GM21423 (cell line): Measurements from ENCODE around the gene ST3GAL4.
A peak's percentile ranks its signal among the peaks of the same experiment; 100 is the strongest.
"Not testable (repeated sequence)": the region's sequence is repeated elsewhere in the genome, so short reads cannot be mapped to it uniquely, and the experiment has no call there.

ENCODE experiments used
- ATAC-seq: cut with Tn5 transposase; IDR thresholded peaks from one replicate; pipeline ENCODE4 v1.9.1; 2021; ENCODE audit warnings: mild to moderate bottlenecking, moderate library complexity; ENCODE audit not compliant: unreplicated experiment

The ST3GAL4 gene

DNA sequence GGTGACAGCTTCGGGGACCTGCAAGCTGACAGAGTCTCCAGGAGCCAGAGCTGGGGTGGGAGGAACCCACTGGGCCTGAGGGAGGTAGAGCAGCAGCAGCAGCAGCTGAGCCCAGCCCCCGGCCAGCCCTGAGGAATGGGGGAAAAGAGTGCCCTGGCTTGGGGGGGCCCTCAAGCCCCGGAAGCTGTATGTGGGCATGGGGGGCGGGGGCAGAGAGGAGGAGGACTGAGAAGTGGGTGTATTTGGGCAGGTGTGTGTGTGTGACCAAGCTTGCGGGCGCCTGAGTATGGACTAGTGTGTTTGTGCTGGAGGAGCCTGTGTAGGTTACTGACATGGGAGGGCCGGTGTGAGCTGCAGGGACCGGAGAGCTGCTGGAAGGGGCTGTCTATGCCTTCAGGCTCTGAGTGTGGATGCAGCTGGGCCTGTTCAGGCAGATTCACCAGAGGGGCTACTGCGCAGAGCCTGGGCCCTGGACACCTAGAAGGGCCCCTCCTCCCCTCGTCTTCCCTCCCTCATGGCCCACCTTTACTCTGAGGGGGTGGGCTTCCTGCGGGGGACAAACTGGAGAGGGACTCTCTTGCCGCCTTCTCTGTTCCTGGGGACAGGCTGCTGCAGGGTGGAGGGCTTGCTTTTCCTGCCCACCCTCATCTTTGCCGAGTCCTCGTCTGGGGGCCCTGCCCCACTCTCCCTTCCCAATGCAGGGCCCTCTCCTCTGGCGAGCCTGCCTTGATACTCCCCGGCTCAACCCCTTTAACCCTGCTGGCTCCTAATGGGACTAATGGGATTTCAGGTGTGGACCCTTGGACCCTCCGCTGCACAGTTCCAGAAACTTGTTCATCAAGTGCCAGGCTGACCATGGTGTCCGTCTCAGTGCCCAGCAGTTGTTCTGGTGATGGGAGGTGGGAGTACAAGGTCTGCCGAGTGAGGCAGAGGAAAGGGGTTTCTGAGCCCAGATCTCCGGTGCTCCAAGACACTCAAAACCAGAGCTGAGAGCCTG is 28.2 kb downstream of the ST3GAL4 start:
- no peak for ATAC-seq

DNA sequence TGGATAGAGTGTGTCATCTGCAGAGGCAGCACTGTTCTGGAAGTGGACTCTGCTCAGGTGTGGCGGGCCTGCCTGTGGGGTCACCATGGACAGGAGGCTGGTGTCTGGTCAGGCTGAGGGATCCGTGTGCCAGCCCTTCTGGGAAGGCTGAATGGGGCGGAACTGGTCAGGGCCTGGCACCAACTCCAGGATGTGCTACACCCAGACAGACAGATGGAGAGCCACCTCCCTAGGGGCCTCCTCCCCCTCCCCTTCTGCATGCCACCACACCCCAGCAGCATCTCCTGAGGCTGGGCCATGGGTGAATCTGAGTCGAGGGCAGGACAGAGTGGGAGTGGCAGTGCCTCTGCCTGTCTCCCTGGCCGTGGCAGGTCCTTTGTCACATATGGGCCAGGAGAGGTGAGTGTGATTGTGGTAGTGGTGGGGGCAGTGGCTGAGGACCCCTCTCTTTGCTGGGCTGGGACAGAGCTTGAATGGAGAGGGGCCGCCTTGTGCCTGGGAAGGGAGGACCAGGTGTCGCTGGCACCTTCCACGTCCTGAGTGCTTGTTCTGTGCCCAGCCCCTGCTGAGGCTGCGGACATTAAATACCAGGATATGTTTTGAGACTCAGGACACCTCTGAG is 29.1 kb downstream of the ST3GAL4 start:
- no peak for ATAC-seq

DNA sequence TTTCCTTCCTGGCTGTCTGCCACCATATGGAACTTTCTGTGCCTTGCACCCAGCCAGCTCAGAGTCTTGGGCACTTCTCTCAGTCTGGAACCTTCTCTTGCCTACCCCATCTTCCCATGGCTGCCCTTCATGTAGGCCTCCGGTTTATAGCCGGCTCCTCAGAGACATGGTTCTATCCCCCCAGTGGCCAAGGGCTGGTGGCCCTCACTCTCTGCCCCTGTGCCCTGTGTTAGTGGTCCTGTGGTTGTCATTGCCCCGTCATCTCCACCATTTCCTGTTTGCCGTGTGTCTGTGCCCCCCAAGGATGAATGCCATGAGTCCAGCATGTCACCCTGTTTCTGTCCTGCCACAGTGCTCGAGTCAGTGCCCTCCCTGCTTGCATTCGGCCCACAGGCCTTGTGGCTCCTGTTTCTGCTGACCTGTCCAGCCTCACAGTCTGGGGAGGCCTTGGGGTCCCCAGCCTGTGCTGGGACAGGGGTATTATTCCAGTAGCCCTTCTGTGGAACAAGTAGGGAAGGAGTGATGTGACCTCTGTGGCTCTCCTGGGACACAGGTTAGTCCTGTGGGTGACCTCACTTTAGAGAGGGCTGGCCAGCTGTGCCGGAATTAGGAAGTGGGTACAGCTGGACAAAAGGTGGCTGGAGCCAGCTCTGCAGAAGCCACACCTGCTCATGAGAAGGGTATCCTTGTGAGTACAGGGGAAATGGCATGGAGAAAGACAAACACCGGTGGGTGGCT is 30.7 kb downstream of the ST3GAL4 start:
- ATAC-seq: no peak

DNA sequence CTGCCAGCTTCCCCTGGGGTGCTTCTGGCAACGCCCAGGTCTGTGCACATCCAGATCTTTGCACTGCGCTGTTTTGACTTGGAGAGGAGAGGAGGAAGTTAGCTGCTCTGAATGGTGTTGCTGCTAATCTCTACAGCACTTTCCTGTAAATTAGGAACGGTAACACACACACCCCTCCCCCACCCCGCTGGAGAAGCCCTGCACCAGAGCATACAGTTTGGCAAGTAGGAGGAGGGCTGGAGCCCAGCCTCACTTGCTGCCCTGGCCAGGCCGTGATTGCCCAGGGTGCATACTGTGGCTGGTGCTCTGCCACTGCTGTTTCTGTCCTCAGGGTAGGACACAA is 31.2 kb downstream of the ST3GAL4 start:
- ATAC-seq: not testable (repeated sequence)

DNA sequence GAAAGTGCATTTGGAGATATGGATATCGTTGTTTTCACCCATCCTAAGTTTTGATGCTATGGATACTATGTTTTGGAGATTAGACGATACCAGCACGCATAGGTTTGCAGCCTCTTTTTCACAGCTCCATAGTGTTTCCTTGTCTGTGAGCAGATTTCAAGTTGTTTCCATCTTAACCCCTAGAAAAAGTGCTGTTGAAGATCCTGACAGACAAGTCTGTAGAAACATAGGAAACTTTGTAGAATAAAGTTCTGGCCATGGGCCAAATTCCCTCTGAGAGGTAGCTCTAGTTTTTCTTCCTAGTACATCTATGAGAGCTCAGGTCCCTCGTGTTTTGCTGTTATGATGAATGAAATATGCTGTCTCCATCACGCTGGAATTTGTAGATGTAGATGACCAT is 32.4 kb downstream of the ST3GAL4 start:
- no peak for ATAC-seq

DNA sequence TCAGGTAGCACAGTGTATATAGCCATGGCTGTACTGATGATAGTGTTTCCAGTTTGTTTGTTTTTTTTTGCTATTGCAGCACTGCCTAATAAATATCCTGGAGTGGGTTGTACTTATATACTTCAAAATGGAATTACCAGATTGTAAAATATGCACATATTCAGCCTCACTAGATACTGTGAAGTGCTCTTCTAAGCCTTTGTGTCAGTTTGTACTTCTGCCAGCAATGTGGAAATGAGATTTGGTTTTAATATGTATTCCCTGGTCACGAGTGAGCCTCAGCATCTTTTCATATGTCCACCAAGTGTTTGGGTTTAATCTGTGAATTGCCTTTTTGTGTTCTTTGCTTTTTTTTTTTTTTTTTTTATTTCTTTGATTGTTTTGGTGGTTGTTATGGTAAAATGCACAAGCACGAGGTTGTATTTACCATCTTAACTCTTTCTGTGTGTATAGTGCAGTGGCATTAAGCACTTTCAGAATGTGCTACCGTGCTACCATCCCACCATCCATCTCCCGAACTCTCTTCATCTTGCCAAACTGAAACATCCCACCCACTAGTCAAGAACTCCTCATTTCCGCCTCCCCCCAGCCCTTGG is 34.9 kb downstream of the ST3GAL4 start:
- no peak for ATAC-seq

DNA sequence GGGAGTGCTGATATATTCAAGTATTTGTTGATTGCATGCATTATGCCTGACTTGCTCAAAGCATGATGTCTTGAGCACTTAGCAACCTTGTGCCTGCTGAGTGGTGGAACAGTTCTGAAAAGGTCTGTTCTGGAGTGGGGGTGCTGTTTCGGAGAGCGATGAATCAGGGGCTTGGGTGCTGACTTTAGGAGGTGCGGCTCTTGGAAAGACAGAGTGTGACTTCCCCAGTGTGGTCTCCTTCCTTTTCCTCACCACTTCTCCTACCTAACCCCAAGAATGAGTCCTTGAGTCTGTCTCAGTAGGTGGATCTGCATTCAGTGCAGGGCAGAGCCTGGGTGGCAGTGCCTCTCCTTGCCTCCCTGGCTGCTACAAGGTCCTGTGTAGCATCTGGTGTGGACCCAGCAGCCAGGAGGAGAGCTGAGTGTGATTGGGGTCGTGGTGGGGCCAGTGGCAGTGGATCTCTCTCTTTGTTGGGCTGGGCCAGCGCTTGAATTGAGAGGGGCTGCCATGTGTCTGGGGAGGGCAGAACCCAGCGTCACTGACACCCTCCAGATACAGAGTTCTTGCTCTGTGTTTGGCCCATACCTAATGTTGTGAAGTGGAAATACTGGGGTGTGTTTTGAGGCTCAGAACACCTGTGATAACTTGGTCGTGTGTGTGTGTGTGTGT is 35.9 kb downstream of the ST3GAL4 start:
- no peak for ATAC-seq

DNA sequence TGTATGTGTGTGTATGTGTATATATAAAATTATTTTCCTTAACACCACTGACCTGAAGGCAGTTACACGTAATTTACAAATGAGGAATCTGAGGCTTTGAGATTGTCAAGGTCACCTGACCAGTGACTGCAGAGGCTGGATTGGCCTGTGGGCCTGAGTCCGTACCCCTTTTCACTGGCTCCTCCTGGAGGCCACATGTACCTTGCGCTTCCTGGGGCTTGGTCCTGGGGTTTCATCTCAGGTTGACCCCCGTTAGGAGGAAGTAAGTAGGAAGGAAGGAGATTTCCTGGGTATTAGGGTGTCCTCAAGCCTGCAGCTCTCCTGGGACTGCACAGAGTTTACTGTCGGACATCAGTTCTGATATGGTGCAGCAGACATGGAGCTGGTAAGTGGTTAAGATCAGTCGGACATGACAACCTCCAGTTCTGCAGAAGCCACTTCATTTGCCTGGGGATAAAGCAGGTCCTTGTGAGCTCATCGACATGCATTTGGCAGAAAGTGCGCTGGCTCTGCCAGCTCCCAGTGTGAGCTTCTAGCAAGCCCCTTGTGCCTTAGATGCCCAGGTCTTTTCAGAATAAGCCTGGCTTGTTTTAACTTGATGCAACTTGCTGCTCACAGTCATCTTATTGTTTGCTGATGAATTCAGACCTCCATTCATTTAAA is 36.6 kb downstream of the ST3GAL4 start:
- ATAC-seq: peak; percentile 91

DNA sequence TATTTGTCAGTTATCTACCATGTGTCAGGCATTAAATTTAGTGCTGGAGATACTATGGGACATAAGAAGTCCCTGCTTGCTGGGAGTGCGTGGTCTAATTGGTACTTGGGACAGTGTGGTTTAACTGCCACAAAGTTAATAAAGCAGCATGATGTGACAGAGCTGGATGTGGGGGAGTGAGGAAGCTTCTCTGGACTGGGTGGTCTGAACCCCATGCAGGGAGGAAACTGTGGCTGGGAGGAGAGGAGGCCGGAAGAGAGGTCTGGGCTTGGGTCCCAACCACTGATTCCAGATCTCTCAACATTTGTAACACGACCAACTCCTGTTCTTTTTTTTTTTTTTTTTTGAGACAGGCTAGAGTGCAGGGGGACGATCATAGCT is 37.1 kb downstream of the ST3GAL4 start:
- peak; percentile 26 for ATAC-seq

DNA sequence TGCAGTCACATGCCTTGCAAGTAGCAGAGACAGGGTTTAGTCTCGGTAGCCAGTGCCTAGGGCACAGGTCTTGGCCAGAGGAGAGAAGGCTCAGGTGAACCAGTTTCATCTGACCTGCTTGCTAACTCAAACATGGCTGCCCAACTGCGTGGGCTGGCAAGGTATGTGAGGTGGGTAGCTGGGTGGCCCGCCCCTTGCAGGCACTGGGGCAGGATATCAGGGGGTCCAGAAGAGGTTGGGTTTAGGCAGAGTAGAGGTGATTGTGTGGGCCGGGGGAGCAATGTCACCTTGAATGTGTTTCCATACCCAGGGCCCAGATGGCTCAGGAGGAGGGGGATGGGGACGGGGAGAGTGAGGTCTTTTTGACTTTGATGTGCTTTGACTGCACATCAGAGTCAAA is 37.7 kb downstream of the ST3GAL4 start:
- ATAC-seq: no peak

DNA sequence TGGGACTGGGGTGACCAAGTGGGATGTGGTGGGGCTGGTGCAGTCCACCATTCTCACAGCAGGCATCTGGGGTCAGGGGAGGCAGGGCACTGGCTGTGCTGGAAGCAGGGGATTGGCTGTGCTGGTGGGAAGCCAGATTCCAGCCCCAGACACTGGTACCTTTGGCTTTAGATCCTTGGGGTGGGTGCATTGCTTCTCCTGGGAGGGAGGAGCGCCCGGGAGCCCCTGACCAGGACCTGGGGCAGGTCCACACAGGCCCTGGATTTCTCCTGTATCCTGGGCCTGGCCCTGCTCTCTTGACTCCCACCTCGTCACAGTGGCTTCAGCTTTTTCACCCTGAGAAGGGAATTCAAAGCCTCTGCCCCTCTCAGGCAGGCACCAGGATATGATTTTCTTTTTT is 38.5 kb downstream of the ST3GAL4 start:
- no peak for ATAC-seq

DNA sequence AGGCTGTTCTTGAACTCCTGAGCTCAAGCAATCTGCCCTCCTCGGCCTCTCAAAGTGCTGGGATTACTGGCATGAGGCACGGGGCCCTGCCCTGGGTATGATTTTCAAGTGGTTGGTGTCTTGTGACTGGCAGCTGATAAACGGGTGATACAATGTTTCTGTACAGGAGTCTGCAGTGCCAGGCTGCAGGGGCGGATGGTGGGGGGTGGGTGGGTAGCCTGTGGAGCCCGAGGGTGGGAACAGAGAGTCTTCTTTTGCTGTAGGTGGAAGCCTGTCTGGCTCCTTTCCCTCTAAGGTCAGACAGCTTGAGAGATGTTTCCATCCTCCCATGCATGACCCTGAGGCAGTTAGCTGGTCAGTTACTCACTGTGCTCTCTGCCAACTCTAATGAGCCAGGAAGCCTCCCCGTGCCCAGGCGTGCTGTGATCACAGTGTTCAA is 39.2 kb downstream of the ST3GAL4 start:
- not testable (repeated sequence) for ATAC-seq

DNA sequence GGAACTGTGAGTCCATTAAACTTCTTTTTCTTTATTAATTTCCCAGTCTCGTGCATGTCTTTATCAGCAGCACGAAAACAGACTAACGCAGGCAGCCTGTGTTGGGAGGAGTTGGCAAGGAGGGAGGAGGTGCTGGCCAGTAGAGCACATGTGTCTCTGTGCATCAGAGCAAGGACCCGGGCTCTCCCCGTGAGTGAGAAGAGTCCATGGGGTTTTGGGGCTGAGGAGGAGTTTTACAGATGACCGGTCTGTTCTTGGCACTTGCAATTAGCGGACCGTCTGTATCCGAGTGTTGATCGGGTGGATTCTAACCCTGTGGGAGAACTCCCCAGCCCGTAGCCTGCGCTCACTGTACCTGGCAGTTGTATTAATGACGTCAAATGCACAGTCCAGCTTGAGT is 40.3 kb downstream of the ST3GAL4 start:
- not testable (repeated sequence) for ATAC-seq

DNA sequence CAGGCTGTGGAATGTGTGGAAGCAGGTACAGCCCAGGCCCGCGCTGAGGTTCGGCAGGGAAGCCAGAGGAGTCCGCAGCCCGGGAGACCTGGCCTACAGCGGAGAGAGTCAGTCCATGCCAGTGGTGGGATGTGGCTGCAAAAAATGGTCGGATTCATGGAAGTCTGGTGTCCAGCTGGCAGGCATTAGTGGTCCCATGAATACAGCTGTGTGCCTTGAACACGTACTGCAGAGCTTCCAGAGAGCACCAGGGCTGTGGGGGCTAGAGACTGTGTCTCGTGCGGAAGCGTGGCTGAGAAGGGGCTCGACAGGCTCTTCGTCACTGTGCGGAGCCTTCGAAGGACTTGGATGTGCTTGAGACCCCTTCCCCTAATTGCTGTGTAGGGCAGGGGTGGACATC is 40.8 kb downstream of the ST3GAL4 start:
- not testable (repeated sequence) for ATAC-seq

DNA sequence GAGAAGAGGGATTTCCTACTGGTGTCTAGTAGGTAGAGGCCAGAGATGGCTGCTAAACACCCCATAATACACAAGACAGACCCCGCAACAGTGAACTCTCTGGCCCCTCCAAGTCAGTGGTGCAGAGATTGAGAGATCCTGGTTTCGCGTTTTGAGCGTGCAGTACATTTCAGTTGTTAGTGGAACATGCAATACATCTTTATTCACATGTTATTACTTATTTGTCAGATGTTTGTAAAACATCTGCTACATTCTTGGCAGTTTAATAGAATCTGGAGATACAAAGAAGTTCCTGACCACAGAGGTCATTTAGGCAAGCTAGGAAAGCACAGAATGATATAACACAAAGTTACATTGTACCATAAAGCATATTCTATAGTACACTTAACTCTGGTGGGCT is 41.5 kb downstream of the ST3GAL4 start:
- no peak for ATAC-seq

DNA sequence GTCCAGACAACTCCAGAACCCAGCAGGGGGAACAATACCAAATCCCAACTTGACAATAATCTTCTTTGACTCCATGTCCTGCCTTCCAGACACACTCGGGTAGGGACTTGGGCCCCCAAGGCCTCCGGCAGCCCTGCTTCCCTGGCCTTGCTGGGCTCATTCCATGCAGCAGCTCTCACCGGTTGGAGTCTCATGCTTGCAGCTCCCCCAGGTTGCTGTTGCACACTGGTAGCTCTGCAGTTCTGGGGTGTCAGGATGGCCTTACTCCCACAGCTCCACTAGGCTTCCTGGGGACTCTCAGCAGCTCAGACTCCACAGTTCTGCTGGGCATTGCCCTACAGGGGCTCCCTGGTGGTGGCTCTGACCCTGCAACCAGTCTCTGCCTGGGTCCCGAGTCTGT is 42.8 kb downstream of the ST3GAL4 start:
- ATAC-seq: no peak

DNA sequence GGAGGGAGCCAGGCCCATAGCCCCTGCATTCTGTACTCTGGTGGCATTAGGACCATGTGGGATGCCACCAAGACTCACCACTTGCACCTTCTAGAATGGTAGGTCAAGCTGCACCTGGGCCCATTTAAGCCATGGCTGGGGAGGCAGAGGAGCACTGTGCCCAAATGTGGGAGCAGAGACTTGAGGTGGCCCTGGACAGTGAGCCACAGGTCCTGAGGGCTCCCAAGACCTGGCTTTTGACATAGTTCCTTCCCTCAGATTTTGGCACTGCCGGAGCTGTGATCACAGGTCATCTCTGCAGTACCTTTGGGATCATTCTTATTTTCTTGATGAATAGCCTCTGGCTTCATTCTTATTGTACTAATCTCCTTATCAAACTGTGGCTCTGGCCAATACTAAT is 43.2 kb downstream of the ST3GAL4 start:
- no peak for ATAC-seq

DNA sequence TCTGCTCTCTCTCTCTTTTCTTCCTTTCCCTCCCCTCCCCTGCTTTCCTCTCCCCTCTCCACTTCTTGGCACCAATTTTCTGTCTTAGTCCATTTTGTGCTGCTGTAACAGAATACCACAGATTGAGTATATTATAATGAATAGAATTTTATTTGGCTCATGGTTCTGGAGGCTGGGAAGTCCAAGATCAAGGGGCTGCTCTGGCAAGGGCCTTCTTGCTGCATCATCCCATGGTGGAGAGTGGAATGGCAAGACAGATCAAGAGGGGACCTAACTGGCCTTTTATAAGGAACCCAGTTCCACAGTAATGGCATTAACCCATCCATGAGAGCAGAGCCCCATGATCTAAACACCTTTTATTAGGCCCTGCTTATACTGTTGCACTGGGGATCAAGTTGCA is 44.5 kb downstream of the ST3GAL4 start:
- ATAC-seq: no peak

DNA sequence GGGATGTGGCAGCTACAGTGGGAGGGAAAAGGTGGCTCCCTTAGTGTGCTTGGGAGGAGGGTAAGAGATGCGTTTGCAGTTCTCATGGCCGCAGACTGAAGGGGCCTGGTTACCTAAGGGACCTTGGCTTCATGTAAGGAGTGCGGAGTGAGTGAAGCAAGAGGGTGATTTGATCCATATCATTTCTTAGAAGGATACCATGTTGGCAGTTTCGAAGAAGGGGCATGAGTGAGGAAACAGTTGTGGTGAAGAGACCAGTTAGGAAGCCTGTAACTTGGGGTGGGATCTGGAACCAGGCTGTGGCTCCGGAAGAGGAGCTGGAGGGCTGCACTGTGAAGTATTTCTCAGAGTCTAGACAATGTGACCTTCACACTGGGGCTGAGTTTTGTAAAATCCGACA is 45.0 kb downstream of the ST3GAL4 start:
- ATAC-seq: no peak

DNA sequence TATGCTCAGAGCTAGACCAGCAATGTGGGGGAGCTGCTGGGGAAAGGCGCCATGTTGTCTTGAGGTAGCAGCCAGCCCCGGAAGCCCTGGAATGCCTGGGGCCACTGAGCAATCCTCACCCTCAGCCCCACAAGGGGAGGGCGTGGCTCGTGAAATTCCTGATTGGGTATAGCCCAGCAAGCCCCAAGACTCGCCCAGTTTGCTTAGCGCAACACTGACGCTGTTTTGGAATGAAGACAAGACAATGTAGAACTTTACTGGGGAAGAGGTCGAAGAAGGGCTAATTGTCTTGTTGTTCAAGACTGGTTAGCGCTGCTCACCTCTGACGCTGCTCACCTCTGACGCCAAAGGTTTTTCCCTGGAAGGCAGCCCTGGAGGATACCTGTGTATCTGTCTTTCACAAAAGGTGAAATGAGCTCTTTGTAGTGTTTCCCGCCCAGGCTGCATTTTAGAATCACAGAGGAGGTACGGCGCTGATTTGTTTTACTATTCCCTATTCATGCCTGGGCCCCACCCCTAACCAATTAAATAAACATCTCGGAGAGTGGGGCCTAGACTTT is 47.6 kb downstream of the ST3GAL4 start:
- no peak for ATAC-seq
